Measurements from ENCODE around the gene VAV3. TPM values are rescaled to one million over a fixed set of nuclear protein-coding genes. Genes with fewer than 3 reads are reported as not detected.
A peak's percentile ranks its signal among the peaks of the same experiment; 100 is the strongest.

The VAV3 gene
- total and polyA plus RNA-seq, 2 donors (not counting 1 experiment from before 2014, with no cell fraction given) = not detected

GRCh38 chr1:107643766-107644165 lies 321.2 kb downstream of the VAV3 start:
- no peaks in the 10 kb centered on the region for H3K79me2 ChIP-seq (ENCODE audit: control insufficient read depth, insufficient read depth, low read length)
- DNase-seq (ENCODE audit: low read depth in 2 of 2) = no peak
- peaks cover 5% of the 10 kb centered on the region for H3K4me1 ChIP-seq (ENCODE audit: control insufficient read depth, extremely low read depth, insufficient read depth, low read length)
- no peak overlapping the region for H3K4me3 ChIP-seq (replicated peaks in 1 of 4; ENCODE audit: control extremely low read depth in 1 of 4, insufficient read depth in 1 of 4, low read depth in 3 of 4, low read length in 4 of 4)
- H3K27me3 ChIP-seq (ENCODE audit: control insufficient read depth, insufficient read depth, low read length) = no peaks in the 10 kb centered on the region
- no peak overlapping the region for H3K9ac ChIP-seq (ENCODE audit: insufficient read depth, low read length)
- H3K27ac ChIP-seq (ENCODE audit: insufficient read depth, low read length) = no peak overlapping the region
- H4K20me1 ChIP-seq (ENCODE audit: control insufficient read depth, extremely low read depth, insufficient read depth, low read length) = no peaks in the 10 kb centered on the region
- H3K36me3 ChIP-seq (ENCODE audit: control insufficient read depth, insufficient read depth, low read length) = no peaks in the 10 kb centered on the region
- no peak overlapping the region for H3K4me2 ChIP-seq (ENCODE audit: extremely low read depth, insufficient read depth, low read length)
- peak overlapping the region; percentile 8 for H2AFZ ChIP-seq (ENCODE audit: low read length)
- TF ChIP-seq CTCF (conservative IDR thresholded peaks at IDR 0.05 in 1 of 2, IDR thresholded peaks at IDR 0.05 in 1 of 2; ENCODE audit: low read depth in 1 of 2, low read length in 2 of 2) (no peak), EZH2 (IDR thresholded peaks at IDR 0.05; ENCODE audit: low read length, missing control alignments) (no peak)
- no peaks in the 10 kb centered on the region for H3K9me3 ChIP-seq (ENCODE audit: control insufficient read depth, insufficient read depth, low read depth, low read length)

GRCh38 chr1:107640207-107640606 lies 324.8 kb downstream of the VAV3 start:
- H3K36me3 ChIP-seq (ENCODE audit: control insufficient read depth, insufficient read depth, low read length) = no peaks in the 10 kb centered on the region
- H3K27me3 ChIP-seq (ENCODE audit: control insufficient read depth, insufficient read depth, low read length) = no peaks in the 10 kb centered on the region
- H3K4me1 ChIP-seq (ENCODE audit: control insufficient read depth, extremely low read depth, insufficient read depth, low read length) = no peaks in the 10 kb centered on the region
- no peak overlapping the region for H3K4me3 ChIP-seq (replicated peaks in 1 of 4; ENCODE audit: control extremely low read depth in 1 of 4, insufficient read depth in 1 of 4, low read depth in 3 of 4, low read length in 4 of 4)
- TF ChIP-seq CTCF (conservative IDR thresholded peaks at IDR 0.05 in 1 of 2, IDR thresholded peaks at IDR 0.05 in 1 of 2; ENCODE audit: low read depth in 1 of 2, low read length in 2 of 2) = no peak
- no peak for TF ChIP-seq EZH2 (IDR thresholded peaks at IDR 0.05; ENCODE audit: low read length, missing control alignments)
- no peak overlapping the region for H2AFZ ChIP-seq (ENCODE audit: low read length)
- no peak overlapping the region for H3K4me2 ChIP-seq (ENCODE audit: extremely low read depth, insufficient read depth, low read length)
- no peak for DNase-seq (ENCODE audit: low read depth in 2 of 2)
- H3K79me2 ChIP-seq (ENCODE audit: control insufficient read depth, insufficient read depth, low read length) = no peaks in the 10 kb centered on the region
- no peaks in the 10 kb centered on the region for H4K20me1 ChIP-seq (ENCODE audit: control insufficient read depth, extremely low read depth, insufficient read depth, low read length)
- no peak overlapping the region for H3K27ac ChIP-seq (ENCODE audit: insufficient read depth, low read length)
- no peaks in the 10 kb centered on the region for H3K9me3 ChIP-seq (ENCODE audit: control insufficient read depth, insufficient read depth, low read depth, low read length)
- no peak overlapping the region for H3K9ac ChIP-seq (ENCODE audit: insufficient read depth, low read length)

GRCh38 chr1:107637101-107637500 lies 327.9 kb downstream of the VAV3 start:
- Histone ChIP-seq H3K27ac (ENCODE audit: insufficient read depth, low read length) (no peak overlapping the region), H3K27me3 (ENCODE audit: control insufficient read depth, insufficient read depth, low read length) (no peaks in the 10 kb centered on the region), H3K4me3 (replicated peaks in 1 of 4; ENCODE audit: control extremely low read depth in 1 of 4, insufficient read depth in 1 of 4, low read depth in 3 of 4, low read length in 4 of 4) (no peak overlapping the region), H3K9me3 (ENCODE audit: control insufficient read depth, insufficient read depth, low read depth, low read length) (no peaks in the 10 kb centered on the region), H3K4me1 (ENCODE audit: control insufficient read depth, extremely low read depth, insufficient read depth, low read length) (no peaks in the 10 kb centered on the region), H3K9ac (ENCODE audit: insufficient read depth, low read length) (no peak overlapping the region), H2AFZ (ENCODE audit: low read length) (no peak overlapping the region), H4K20me1 (ENCODE audit: control insufficient read depth, extremely low read depth, insufficient read depth, low read length) (no peaks in the 10 kb centered on the region), H3K4me2 (ENCODE audit: extremely low read depth, insufficient read depth, low read length) (no peak overlapping the region), H3K79me2 (ENCODE audit: control insufficient read depth, insufficient read depth, low read length) (no peaks in the 10 kb centered on the region), H3K36me3 (ENCODE audit: control insufficient read depth, insufficient read depth, low read length) (no peaks in the 10 kb centered on the region)
- TF ChIP-seq CTCF (conservative IDR thresholded peaks at IDR 0.05 in 1 of 2, IDR thresholded peaks at IDR 0.05 in 1 of 2; ENCODE audit: low read depth in 1 of 2, low read length in 2 of 2) (no peak), EZH2 (IDR thresholded peaks at IDR 0.05; ENCODE audit: low read length, missing control alignments) (no peak)
- peak in 1 of 2 donors; percentile 52 for DNase-seq (ENCODE audit: low read depth in 2 of 2)

All from fibroblast of lung (primary cell).